Uterus (tissue), 2 donors: ENCODE measurements around the gene PDE10A.

Source experiments
- CTCF ChIP-seq, 4 experiments: fragments of 200-600 bp in 2 of 4; fragments of 450-650 bp in 2 of 4; sonication (generic) in 2 of 4; IDR thresholded peaks; one replicate each; pipeline ENCODE4 v1.5.1; 2016 to 2019; ENCODE audit warnings: antibody characterized with exemption in 4 of 4, mild to moderate bottlenecking in 2 of 4, moderate library complexity in 1 of 4
- POLR2A ChIP-seq, 2 donors: fragments of 450-650 bp; IDR thresholded peaks; one replicate each; pipeline ENCODE4 v1.6.1; 2016; ENCODE audit warnings: antibody characterized with exemption in 2 of 2, mild to moderate bottlenecking in 1 of 2, moderate library complexity in 1 of 2

GRCh38 chr6:165340532-165340931 is 322.5 kb downstream of the PDE10A start:
- TF ChIP-seq POLR2A (IDR thresholded peaks at IDR 0.05) (no peak), CTCF (IDR thresholded peaks at IDR 0.05) (no peak)
